Ishikawa (cell line): ENCODE data around the gene RAB10.

Source experiments
- USF1 ChIP-seq: IDR thresholded peaks from 2 replicates; pipeline ENCODE4 v1.6.1; 2012
- YY1 ChIP-seq: IDR thresholded peaks from 2 replicates; pipeline ENCODE4 v1.6.1; 2012; ENCODE audit warnings: low read depth

GRCh38 chr2:25989154-25989553 is 44.7 kb upstream of the RAB10 start:
- no peak for TF ChIP-seq YY1
- no peak for TF ChIP-seq USF1
